HG02973 (cell line): Measurements from ENCODE around the gene UBALD1.
"Not testable (repeated sequence)": the region's sequence is repeated elsewhere in the genome, so short reads cannot be mapped to it uniquely, and the experiment has no call there.

Experiments used
- ATAC-seq: cut with Tn5 transposase; IDR thresholded peaks from one replicate; pipeline ENCODE4 v1.9.1; 2021; ENCODE audit warnings: moderate library complexity; ENCODE audit not compliant: unreplicated experiment

Gene UBALD1

DNA sequence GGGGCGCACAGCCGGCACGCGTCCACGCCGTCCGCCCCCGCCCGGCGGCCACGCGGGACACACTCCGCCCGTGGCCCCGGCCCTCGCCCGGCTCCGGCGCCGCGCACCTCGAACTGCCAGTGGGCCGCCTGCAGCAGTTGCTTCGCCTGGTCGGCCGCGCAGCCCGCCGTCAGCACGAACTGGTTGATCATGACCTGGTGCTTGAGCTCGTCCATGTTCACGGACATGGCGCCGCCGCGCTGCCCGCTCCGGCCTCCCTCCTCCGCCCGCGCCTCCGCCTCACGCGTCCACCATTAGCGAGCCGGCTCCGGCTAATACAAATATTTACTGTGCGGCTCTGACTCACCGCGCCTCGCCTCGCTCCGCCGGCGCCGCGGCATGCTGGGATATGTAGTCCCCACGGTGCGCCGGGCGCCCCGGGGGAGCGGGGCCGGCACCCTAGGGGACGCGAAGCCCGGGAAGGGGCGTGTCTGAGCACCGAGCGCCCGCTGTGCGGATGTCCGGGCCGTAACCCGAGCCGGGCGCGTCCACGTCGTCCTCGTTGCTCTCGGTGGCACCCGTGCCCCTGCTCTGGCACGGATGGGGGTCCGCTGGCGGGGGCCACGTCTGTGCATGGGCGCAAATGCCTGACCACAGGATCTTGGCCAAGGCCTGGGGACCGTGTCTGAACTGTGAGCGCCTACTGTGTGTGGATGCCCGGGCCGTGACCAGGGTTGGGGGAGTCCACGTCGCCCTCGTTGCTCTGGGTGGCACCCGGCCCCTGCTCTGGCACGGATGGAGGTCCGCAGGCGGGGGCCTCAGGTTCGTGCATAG, at the start of gene UBALD1:
Gene UBALD1 (minus strand): TSS at position 318 of the 813 bp plus-strand sequence. CDS start 91 bp downstream, at position 227.
- ATAC-seq, result peak; percentile 52

DNA sequence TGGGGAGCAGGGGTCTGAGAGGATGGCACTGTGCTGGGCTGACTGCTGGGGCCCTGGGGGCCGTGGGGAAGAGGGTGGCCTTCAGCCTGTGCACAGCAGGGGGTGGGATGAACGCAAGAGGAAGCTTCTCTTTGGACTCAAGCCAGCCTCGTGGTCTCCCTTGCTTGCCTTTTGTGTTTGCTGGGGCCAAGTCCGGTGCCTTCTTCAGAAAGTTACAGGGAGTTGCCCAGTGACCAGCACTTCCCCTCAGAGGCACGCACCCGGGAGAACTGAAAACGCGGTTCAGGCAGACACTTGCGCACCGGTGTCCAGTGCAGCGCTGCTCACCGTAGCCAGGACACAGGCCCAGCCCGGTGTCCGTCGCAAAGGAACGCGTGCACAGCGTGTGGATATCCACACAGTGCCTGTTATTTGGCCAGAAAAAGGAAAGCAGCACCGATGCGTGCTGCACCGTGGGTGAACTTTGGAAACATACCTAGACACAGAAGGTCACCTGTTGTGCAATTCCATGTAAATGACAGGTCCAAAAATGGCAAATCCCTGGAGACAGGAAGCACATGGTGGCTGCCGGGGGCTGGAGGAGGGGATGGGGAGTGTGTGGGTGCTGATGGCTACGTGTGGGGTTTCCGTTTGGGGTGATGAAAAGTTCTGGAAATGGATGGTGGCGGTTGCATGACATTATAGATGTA, 49.2 kb upstream of the UBALD1 start:
- no peak for ATAC-seq

DNA sequence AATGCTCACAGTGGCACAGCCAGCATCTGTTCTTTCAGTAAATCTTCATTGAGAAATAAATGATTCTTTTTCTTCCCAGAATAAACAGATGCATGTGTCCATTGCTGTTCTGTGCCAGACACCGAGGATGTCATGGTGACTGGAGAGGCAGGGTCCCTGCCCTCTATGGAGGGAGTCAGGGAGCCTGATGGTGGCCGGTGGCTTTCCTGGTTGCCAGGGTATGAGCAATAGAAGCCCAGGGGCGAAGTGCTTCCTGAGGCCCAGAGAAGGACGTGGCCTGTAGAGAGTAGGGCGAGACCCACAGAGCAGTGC, 48.7 kb upstream of the UBALD1 start:
- no peak for ATAC-seq

DNA sequence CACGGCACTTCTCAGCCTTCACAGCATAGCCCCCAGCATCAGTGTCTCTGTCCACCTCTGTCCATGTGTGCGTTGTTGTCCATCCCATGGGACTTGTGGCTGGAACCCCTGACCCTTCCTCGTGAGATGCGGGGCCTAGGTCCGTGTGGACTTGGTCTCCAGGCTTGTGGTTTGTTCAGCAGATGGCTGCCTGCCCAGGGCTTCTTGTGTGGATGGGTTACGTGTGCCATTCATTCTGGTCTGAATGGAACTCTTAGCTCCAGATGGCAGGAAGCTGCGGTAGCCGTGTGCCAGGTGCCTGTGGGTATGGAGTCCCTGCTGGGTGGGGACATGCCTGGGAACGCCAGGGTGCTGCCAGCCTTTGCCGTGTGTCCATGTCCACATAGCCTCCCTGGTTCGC, 47.0 kb upstream of the UBALD1 start:
- ATAC-seq, result no peak

DNA sequence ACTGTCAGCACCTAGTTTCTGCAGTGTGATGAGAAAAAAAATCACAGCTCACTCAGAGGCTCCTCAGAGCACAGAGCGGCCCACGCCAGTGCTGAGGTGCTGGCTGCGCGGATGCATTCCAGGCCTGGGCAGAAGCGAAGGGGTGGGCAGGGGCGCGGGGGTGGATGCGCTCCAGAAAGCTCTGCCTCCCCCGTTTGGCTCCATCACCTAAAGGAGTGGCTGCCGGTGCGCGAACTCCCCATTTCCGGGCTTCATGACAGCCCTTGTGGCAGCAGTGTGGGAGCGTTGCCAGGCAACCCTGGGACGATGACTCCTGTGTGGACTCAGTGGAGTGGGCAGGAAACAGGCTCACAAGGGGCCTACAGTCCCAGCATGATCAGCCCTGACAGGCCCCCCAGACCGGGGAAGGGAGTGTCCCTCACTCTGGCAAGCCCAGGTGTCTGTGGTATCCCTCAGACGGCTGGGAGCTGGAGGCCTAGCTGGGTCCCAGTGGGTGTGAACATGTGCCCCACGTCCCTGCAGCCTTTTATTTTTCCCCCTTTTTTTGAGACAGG, 45.8 kb upstream of the UBALD1 start:
- peak; percentile 71 for ATAC-seq

DNA sequence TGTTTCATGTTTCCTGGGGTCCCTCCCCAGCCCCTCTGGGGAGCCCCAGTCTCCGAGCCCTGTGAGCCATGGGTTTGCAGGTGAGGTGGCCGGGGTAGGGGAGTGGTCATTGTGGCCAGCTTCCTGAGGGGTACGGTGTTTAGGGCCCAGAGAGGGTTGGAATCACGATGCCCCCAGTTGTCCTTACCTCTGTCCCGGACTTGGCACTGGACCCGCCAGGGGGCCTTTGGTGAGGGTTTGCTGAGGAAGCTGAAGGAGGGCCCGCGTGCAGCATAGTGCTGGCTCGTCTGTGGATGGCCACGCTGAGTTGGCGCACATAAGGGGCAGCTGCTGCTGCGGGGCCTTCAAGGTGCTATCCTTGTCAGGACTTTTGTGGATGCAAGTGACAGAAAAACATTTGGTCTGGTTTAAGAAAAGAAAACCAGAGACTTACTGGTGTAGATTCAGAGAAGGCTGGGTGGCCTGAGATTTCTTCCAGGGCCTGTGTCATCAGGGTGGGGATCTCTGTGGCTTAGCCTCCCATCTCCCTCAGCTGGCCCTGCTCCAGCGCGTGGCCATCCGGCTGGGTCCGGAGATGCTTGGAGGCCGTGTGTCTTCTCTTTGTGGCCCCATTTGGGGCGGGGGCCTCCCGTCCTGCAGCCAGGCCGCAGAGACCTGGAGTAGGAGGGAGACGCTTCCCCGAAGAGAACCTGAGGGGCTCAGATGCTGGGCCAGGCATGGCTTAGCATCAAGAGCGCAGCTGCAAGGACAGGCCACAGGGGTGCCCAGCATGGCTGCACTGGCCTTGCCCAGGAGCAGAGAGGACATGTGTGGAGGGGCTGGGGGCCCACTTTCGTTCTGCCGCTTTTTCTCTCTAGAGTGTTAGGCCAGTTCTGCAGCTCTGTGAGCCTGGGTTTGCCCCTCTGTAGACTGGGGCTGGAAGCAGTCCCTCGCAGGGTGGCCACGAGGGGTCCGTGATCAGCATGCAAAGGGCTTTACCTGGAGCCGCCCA, 45.0 kb upstream of the UBALD1 start:
- ATAC-seq, result no peak

DNA sequence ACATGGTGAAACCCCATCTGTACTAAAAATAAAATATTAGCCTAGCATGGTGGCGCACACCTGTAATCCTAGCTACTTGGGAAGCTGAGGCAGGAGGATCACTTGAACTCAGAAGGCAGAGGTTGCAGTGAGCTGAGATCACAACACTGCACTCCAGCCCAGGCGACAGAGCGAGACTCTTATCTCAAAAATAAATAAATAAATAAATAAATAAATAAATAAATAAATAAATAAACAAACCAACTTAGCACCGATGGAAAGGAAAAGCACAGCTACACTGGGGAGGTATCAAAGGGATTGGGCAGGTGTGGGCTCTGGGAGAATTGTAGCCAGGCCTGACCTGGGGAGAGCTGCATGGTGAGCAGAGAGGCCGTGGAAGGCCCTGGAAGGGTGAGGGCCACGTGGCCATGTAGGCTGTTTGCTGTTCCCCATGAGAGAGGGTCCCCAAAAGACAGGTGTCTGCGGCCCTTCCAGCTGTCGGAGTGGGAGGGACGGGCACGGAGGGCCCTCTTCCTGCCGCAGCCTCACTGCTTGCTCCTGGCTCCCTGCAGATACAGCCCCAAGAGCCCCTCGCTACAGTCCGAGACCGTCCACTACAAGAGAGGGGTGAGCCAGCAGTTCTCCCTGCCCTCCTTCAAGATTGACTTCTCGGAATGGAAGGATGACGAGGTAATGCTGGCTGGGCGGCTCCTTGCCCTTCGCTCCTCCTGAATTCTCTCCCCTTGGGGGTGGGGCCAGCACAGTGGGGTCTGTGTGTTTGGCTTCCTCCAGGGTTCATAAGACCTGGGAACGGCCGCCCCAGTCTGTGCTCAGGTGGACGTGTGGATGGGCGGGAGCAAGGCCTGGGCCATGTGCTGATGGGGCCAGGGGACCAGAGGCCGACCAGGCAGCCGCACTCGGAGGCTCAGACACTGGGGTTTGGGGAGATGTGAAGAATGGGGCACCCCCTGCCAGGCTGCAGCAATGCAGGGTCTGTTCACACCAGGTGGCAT, 42.3 kb upstream of the UBALD1 start:
- ATAC-seq, result no peak

DNA sequence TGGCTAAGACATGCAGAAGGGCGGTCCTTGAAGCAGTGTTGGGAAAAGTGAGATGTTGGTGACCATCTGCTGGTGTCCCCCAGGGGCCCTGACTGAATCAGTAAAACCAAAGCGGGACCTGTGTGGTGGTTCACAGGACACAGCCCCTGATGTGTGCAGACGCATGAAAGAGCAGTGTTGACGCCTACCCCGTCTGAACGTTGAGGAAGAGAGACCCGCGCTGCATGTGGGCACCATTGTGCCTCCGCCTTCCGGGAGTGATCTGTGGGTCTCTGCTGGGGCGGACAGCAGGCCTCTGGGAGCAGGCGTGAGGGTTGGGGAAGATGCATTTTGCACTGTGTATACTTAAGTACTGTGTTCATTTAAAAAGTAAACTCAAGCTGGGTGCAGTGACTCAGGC, 41.5 kb upstream of the UBALD1 start:
- ATAC-seq, result no peak

DNA sequence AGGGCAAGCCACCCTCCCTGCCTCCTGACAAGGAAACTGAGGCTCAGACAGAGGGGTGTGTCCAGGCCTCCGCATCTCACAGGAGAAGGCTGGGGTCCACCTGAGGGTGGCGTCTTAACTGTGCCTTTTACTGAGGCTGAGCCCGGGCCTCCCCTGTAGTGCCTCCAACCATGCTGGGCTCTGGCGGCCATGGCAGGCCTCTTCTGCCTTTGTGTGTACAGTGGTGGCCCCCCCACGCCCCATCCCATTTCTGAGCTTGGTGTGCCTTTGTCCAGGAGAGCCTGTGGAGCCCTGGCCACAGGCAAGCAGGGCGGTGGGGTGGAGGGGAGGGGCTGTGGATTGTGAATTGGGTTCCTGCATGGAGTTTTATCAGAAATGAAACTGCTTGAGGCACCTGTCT, 41.1 kb upstream of the UBALD1 start:
- ATAC-seq, result no peak

DNA sequence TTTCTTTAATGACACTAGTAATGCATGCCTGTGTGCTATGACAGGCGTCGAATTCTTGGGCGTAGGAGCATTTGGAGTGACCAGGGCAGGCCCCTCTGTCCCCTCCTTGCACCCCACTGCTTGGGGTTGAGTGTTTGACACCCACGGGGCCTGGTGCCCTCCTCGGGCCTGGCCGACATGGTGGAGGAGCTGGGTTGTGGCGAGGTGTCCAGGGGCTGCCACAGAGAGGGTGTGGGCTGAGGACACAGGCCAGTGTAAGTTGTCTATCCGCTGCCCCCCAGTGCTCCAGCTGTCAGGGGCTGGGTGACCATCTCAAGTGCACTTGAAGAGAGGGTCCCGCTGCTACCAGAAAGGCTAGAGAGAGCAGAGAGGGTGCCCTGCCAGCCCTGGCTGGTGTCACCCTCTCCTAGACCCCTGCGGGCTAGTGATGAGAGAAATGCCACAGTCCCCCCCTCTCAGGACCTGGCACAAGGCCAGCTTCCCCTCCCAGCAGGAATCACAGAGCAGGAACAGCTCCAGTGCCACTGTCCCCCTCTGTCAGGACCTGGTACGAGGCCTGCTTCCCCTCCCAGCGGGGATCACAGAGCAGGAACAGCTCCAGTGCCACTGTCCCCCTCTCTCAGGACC, 40.4 kb upstream of the UBALD1 start:
- ATAC-seq, result no peak

DNA sequence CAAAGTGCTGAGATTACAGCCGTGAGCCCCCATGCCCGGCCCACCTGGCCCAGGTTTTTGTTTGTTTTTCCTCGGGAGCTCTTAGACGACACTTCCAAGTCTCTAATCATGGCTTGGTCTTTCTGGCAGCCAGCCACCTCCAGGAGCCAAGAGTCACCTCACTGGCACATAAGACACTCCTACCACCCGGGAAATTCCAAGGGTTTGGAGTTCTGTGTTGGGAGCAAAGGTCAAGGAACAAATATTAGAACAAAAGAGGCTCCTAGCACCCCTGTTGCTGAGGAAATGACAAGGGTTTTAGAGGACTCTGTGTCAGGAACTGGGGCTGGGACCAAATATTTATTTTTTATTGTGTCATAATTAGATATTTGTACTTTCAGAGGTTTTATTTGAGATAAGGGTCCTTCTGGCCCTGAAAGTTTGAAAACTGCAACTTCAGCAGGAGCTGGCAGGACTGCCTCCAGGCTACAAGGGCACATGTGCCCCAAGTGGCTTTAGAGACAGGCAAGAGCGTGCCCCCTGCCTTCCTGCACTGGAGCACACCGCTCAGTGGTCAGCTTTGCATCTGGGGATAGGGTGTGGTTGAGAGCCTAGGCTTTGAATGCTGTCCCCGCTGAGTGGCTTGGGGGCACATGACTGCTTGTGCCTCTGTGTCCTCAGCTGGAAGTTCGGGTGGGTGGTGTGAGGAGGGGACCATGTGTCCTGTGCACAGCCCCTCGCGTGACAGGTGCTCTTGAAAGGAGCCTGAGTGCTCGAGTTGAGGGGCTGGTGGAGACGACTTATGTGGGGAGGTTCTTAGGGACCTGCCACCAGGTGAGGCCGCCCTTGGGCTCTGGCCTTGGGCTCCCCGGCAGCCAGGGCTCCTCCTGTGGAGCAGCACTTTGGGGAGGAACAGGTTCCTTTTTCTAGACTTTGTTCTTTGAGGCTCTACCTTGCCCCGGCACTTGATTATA, 39.6 kb upstream of the UBALD1 start:
- ATAC-seq, result no peak

DNA sequence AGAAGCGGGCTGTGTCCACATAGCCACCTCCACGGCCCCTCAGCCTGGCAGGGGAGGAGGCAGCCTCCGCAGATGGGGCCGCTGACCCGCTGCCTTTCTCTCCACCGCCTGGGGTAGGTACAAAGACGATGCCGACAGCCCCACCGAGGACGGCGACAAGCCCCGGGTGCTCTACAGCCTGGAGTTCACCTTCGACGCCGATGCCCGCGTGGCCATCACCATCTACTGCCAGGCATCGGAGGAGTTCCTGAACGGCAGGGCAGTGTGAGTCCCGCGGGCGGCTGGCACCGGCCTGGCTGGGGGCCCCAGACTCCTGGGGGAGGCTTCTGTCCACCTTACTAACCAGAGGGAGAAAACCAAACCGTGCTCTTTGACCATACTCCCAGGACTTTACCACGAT, 37.9 kb upstream of the UBALD1 start:
- ATAC-seq, result no peak

DNA sequence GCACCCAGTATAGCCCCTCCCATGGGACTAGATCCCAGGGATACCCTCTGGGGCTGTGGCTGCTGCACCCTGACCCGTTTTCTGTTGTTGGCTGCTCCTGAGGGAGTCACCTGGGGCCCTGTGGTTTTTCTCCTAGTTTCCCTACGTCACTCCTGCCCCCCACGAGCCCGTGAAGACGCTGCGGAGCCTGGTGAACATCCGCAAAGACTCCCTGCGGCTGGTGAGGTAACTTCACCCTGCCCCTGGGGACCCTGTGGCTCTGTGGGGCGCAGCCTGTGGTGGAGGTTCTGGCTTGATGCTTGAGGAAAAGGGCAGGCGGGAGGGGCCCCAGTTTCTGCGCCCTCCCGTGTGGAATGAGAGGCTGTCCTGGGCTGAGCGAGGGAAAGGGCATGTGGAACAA, 37.1 kb upstream of the UBALD1 start:
- ATAC-seq, result no peak

DNA sequence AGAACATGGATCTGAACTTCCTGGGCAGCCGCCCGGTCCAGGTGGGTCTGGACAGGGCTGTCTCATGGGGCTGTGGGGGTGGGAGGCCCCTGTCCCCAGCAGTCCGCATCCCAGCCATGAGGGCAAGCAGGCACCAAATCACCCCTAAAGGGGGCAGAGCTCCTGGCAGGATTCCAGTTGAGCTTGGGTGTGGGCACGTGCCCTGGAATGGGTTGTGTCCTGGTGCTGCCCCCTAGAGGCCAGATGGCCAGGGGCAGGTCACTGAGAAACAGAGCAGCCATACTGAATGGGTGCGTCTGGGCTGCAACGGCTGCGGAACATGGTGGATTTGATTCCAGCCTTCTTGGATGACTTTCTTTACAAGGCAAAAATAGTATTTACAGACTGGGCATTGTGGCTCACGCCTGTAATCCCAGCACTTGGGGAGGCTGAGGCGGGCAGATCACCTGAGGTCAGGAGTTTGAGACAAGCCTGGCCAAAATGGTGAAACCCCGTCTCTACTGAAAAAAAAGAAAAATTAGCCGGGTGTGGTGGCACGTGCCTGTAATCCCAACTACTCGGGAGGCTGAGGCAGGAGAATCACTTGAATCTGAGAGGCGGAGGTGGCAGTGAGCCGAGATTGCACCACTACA, 35.9 kb upstream of the UBALD1 start:
- not testable (repeated sequence) for ATAC-seq

DNA sequence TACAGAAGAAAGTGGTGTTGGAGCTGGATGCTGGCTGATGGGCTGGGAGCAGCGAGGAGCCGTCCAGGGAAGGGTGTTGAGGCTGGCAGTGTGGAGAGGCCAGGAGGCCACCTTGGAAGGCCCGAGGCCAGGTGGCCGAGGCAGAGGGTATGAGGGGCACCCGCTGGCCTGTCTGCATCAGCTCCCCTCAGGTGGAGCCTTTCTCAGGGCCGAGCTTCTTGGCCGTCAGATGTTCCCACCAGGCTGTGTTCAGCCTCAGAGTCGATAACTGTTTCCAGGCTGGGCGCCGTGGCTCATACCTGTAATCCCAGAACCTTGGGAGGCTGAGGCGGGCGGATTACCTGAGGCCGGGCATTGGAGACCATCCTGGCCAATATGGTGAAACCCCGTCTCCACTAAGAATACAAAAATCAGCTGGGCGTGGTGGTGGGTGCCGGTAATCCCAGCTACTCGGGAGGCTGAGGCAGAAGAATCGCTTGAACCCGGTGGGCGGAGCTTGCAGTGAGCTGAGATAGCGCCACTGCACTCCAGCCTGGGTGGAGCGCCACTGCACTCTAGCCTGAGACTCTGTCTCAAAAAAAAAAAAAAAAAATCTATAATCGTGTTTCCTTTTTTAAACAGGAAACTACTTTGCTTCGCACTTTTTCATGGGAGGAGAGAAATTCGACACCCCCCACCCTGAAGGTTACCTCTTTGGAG, 35.2 kb upstream of the UBALD1 start:
- ATAC-seq, result no peak

DNA sequence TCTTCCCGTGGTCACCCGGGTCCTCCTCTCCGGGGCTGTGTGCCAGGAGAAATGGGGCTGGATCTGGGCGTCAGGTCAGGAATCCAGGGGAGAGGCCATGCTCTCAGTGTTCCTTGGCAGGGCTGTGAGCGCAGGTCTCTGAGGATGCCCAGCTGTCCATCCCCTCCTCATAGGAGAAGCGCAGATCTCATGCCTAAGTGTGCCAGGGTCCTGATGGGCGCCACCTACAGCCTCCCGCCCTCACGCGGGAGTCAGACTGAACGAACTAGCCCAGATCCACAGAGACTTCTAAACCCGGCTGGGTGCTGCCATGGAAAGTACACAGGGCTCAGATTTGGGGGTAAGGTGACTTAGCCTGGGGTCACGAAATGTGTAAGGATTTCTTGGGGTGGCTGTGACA, 34.2 kb upstream of the UBALD1 start:
- ATAC-seq, result no peak

DNA sequence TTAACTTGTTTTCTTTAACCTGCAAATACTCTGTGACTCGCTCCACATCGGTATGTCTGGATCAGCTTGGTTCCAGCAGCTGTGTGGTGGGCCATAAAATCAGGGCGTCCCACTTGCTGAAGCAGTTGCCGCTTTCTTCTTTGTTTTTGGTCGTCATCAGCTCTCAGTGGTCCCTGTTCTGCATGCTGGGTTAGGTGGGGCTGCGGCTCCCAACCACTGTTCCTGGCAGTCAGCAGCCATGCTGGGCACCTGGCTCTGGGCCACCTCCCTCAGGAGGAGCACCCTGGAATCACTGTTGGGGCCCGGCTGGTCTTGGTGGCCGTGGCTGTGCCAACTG, 32.9 kb upstream of the UBALD1 start:
- no peak for ATAC-seq
